Measurements from ENCODE around the gene MARCHF9. TPM values are rescaled to one million over a fixed set of nuclear protein-coding genes. Genes with fewer than 3 reads are reported as not detected.

Gene MARCHF9
- total and polyA plus RNA-seq, 2 donors (not counting 1 experiment from before 2014, with no cell fraction given): 3.8 to 4.8 TPM

DNA sequence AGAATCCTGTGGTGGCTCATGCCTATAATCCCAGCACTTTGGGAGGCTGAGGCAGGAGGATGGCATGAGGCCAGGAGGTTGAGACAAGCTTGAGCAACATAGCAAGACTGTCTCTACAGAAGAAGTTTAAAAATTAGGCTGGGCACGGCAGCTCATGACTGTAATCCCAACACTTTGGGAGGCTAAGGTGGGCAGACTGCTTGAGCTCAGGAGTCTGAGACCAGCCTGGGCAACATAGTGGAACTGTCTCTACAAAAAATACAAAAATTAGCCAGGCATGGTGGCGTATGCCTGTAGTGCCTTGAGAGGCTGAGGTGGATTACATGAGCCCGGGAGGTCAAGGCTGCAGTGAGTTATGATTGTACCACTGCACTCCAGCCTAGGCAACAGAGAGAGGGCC lies 13.0 kb downstream of the MARCHF9 start:
- no peak overlapping the region for H3K4me3 ChIP-seq (replicated peaks in 1 of 4; ENCODE audit: control extremely low read depth in 1 of 4, insufficient read depth in 1 of 4, low read depth in 3 of 4, low read length in 4 of 4)
- peaks cover 29% of the 10 kb centered on the region for H3K27me3 ChIP-seq (ENCODE audit: control insufficient read depth, insufficient read depth, low read length)
- no peaks in the 10 kb centered on the region for H4K20me1 ChIP-seq (ENCODE audit: control insufficient read depth, extremely low read depth, insufficient read depth, low read length)
- DNase-seq (ENCODE audit: low read depth in 2 of 2): no peak
- peaks cover 20% of the 10 kb centered on the region for H3K4me1 ChIP-seq (ENCODE audit: control insufficient read depth, extremely low read depth, insufficient read depth, low read length)
- TF ChIP-seq CTCF (conservative IDR thresholded peaks at IDR 0.05 in 1 of 2, IDR thresholded peaks at IDR 0.05 in 1 of 2; ENCODE audit: low read depth in 1 of 2, low read length in 2 of 2) (no peak), EZH2 (IDR thresholded peaks at IDR 0.05; ENCODE audit: low read length, missing control alignments) (no peak)
- H3K27ac ChIP-seq (ENCODE audit: insufficient read depth, low read length): no peak overlapping the region
- no peak overlapping the region for H2AFZ ChIP-seq (ENCODE audit: low read length)
- H3K79me2 ChIP-seq (ENCODE audit: control insufficient read depth, insufficient read depth, low read length): peaks cover 5% of the 10 kb centered on the region
- no peak overlapping the region for H3K9ac ChIP-seq (ENCODE audit: insufficient read depth, low read length)
- peaks cover 11% of the 10 kb centered on the region for H3K36me3 ChIP-seq (ENCODE audit: control insufficient read depth, insufficient read depth, low read length)
- no peak overlapping the region for H3K4me2 ChIP-seq (ENCODE audit: extremely low read depth, insufficient read depth, low read length)
- H3K9me3 ChIP-seq (ENCODE audit: control insufficient read depth, insufficient read depth, low read depth, low read length): no peaks in the 10 kb centered on the region

DNA sequence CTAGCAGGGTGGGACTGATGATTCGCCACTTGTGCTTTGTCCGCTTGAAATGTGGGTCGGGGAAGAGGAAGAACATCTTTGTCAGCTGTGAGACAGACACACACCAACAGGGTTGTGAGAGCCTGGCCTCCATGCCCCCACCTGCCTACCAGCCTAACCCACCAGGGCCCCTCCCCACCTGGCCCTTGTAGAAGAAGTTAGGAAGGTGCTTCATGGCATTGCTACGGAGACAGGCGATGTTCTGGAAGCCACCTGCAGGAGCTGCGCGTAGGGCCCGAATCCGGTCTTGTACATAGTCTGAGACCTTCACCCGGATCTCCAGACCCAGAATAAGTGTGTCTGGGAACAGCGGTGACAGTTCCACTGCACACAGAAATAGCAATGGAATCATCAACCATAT lies 14.7 kb downstream of the MARCHF9 start:
- Histone ChIP-seq H3K4me2 (ENCODE audit: extremely low read depth, insufficient read depth, low read length) (no peak overlapping the region), H3K27me3 (ENCODE audit: control insufficient read depth, insufficient read depth, low read length) (peaks cover 22% of the 10 kb centered on the region), H4K20me1 (ENCODE audit: control insufficient read depth, extremely low read depth, insufficient read depth, low read length) (no peaks in the 10 kb centered on the region), H3K4me3 (replicated peaks in 1 of 4; ENCODE audit: control extremely low read depth in 1 of 4, insufficient read depth in 1 of 4, low read depth in 3 of 4, low read length in 4 of 4) (no peak overlapping the region), H3K27ac (ENCODE audit: insufficient read depth, low read length) (no peak overlapping the region), H3K9ac (ENCODE audit: insufficient read depth, low read length) (no peak overlapping the region), H3K79me2 (ENCODE audit: control insufficient read depth, insufficient read depth, low read length) (peaks cover 5% of the 10 kb centered on the region), H3K36me3 (ENCODE audit: control insufficient read depth, insufficient read depth, low read length) (peaks cover 11% of the 10 kb centered on the region), H2AFZ (ENCODE audit: low read length) (no peak overlapping the region), H3K4me1 (ENCODE audit: control insufficient read depth, extremely low read depth, insufficient read depth, low read length) (peaks cover 20% of the 10 kb centered on the region), H3K9me3 (ENCODE audit: control insufficient read depth, insufficient read depth, low read depth, low read length) (no peaks in the 10 kb centered on the region)
- no peak for DNase-seq (ENCODE audit: low read depth in 2 of 2)
- TF ChIP-seq CTCF (conservative IDR thresholded peaks at IDR 0.05 in 1 of 2, IDR thresholded peaks at IDR 0.05 in 1 of 2; ENCODE audit: low read depth in 1 of 2, low read length in 2 of 2) (no peak), EZH2 (IDR thresholded peaks at IDR 0.05; ENCODE audit: low read length, missing control alignments) (no peak)

GRCh38 chr12:57770734-57771133 lies 15.8 kb downstream of the MARCHF9 start:
- H3K27ac ChIP-seq (ENCODE audit: insufficient read depth, low read length): no peak overlapping the region
- TF ChIP-seq EZH2 (IDR thresholded peaks at IDR 0.05; ENCODE audit: low read length, missing control alignments) (no peak), CTCF (conservative IDR thresholded peaks at IDR 0.05 in 1 of 2, IDR thresholded peaks at IDR 0.05 in 1 of 2; ENCODE audit: low read depth in 1 of 2, low read length in 2 of 2) (no peak)
- H3K4me3 ChIP-seq (replicated peaks in 1 of 4; ENCODE audit: control extremely low read depth in 1 of 4, insufficient read depth in 1 of 4, low read depth in 3 of 4, low read length in 4 of 4): no peak overlapping the region

More at GRCh38 chr12:57770734-57771133, 15.8 kb downstream of the MARCHF9 start:
- Histone ChIP-seq H3K9me3 (ENCODE audit: control insufficient read depth, insufficient read depth, low read depth, low read length) (no peaks in the 10 kb centered on the region), H3K4me1 (ENCODE audit: control insufficient read depth, extremely low read depth, insufficient read depth, low read length) (peaks cover 15% of the 10 kb centered on the region), H3K4me2 (ENCODE audit: extremely low read depth, insufficient read depth, low read length) (peak overlapping the region; percentile 99), H3K79me2 (ENCODE audit: control insufficient read depth, insufficient read depth, low read length) (peaks cover 5% of the 10 kb centered on the region), H4K20me1 (ENCODE audit: control insufficient read depth, extremely low read depth, insufficient read depth, low read length) (no peaks in the 10 kb centered on the region), H3K36me3 (ENCODE audit: control insufficient read depth, insufficient read depth, low read length) (peaks cover 11% of the 10 kb centered on the region), H2AFZ (ENCODE audit: low read length) (no peak overlapping the region), H3K27me3 (ENCODE audit: control insufficient read depth, insufficient read depth, low read length) (peaks cover 11% of the 10 kb centered on the region), H3K9ac (ENCODE audit: insufficient read depth, low read length) (peak overlapping the region; percentile 6)
- DNase-seq (ENCODE audit: low read depth in 2 of 2): no peak

Measured in fibroblast of lung (primary cell).